ENCODE measurements around the gene ODAPH.

The ODAPH gene

DNA sequence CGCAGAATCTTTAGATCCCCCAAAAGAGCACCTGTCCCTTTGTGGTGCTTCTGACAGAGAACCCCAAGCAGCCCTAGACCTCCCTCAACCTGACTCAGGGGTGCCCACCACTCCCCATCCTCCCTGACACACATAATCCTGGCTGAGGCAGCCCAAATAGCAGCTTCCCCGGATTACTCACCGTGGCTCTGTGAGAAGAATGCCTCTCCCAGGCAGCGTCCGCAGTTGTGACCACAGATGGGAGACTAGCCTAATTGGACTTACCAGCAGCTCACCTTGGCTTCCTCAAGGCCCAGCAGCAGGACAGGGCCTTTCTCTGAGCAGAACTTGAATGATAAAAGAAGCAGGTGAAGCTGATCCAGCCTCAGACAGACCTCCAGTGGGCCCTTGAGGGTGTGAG is 10.3 kb upstream of the ODAPH start:
- no peak for DNase-seq

DNA sequence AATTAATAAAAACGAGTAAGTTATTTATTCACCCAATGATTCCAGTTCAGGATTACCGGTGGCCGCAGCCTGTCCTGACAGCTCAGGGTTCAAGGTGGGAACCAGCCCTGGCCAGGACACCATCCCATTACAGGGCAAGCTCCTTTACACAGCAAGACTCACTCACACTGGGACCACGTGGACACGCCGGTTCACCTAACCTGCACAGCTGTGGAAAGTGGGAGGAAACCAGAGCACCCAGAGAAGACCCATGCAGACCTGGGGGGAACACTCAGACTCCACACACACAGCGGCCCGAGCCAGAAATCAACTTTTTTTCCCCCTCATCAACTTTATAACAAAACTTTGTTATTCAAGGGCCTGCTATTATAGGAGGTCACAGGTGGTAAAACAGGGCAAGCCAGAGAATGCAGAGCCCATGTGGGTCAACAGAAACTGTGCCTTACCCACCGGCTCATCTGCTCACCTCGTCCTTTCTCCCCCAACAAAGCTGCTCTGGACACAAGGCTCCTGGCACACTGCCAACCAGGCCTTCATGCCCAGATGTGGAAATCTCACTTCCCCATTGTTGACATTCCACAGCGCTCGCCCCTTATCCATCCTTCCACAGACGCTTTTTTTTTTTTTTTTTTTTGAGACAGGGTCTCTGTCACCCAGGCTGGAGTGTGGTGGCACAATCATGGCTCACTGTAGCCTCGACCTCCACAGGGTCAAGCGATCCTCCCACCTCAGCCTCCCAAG is 8.0 kb upstream of the ODAPH start:
- DNase-seq, result no peak

GRCh38 chr4:75549019-75549418 is 6.8 kb upstream of the ODAPH start:
- DNase-seq, result no peak

DNA sequence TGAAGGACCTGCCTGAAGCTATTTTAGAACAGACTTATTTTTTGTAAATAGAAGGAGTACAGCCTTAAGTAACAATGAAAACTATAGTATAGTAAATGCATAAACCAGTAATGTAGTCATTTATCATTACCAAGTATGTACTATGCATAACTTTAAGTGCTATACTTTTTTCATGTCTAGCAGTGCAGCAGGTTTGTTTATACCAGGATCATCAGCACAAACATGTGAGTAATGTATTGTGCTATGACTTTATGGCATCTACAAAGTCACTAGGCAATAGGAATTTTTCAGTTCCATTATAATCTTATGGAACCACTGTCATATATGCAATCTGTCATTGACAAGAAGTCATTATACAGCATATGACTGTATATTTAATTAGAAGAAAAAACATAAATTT is 3.4 kb upstream of the ODAPH start:
- DNase-seq, result no peak

GRCh38 chr4:75557696-75558095 is 1.8 kb downstream of the ODAPH start:
- no peak for DNase-seq

GRCh38 chr4:75561789-75562188 is 5.9 kb downstream of the ODAPH start:
- DNase-seq, result peak; percentile 44

DNA sequence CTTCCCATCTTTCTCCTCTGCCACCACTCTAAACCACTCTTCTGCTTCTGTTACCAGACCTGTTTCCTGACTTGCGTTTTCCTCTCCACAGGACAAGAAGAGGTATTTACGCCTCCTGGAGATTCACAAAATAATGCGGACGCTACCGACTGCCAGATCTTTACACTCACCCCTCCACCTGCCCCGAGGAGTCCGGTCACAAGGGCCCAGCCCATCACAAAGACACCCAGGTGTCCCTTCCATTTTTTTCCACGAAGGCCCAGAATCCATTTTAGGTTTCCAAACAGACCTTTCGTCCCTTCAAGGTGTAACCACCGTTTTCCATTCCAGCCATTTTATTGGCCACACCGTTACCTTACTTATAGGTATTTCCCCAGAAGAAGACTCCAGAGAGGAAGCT is 8.2 kb downstream of the ODAPH start:
- no peak for DNase-seq

- DNase-seq, result no peak
These were observed 9.6 kb downstream of the ODAPH start for GRCh38 chr4:75565481-75565880.

DNA sequence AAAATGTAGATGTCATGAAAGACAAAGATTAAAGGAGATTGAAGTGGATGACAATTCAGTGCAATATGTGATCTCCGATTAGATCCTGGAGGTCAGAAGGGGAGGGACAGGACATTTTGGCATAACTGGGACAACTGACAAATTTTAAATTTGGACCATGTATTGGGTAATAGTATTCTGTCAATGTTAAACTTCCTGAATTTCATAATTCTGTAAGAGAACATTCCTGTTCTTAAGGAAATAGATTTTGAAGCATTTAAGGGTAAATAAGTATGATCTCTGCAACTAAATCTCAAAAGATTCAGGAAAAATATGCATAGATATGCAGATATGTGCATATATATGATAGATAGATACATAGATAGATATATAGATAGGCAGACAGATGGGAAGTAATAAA is 11.0 kb downstream of the ODAPH start:
- DNase-seq, result no peak

- DNase-seq, result no peak
These were observed 11.9 kb downstream of the ODAPH start for GRCh38 chr4:75567725-75568124.

GRCh38 chr4:75584067-75584466 is 28.2 kb downstream of the ODAPH start:
- no peak for DNase-seq

DNA sequence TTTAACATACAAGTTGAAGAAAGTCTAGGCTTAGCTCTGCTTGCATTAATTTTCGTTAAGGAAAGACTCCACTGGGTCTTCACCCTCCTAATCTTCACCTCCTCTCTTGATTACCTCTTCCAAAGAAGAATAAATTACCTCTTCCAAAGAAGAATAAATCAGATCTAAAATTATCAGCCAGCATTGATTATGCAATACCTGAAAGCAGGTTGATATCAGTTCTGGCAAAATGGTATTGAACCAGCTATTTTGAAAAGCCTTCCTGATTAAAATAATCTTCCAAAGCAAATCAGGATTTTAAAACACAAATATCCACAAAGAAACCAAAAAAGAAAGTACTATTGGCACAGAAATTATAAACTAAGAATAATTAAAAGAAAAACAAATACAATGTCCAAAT is 37.5 kb downstream of the ODAPH start:
- no peak for DNase-seq

DNA sequence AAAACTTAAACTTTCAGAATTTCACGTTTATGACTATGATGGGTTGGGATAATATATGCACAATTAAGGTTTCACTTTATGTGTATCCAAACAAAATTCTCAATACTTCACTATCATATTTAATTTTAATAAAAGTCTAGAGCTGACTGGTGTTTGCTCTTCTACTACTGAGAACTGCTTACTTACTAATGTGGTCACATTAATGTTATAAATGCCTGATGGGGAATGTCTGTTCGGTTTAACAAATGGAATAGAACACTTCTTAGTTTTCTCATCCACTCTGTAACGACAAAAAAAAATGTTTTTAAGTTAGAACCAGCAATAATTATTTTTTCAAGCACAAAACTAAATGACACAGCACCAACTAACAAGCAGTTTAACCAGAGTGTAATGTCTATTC is 40.2 kb downstream of the ODAPH start:
- DNase-seq, result no peak

GRCh38 chr4:75598390-75598789 is 42.5 kb downstream of the ODAPH start:
- peak; percentile 41 for DNase-seq

- no peak for DNase-seq
These were observed 43.8 kb downstream of the ODAPH start for GRCh38 chr4:75599647-75600046.

DNA sequence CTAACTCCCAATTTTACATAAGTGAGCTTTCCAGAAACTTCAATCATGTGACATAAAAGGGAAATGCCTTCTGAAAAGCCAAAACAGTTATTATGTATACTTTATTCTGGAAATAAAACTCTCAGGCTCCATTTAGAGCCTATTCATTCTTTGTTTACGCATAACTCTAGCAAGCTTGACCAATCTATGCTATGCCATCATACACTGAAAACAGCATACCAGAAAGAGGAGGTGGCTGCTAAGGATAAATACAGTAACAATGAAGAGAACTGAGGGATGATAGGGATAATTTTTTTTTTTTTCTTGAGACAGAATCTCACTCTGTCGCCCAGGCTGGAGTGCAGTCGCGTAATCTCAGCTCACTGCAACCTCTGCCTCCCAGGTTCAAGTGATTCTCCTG is 50.1 kb downstream of the ODAPH start:
- no peak for DNase-seq

GRCh38 chr4:75612306-75612705 is 56.4 kb downstream of the ODAPH start:
- no peak for DNase-seq

Measured in kidney glomerular epithelial cell (primary cell).